Measurements from ENCODE around the gene EBNA1BP2. TPM values are rescaled to one million over a fixed set of nuclear protein-coding genes. Genes with fewer than 3 reads are reported as not detected.

The EBNA1BP2 gene
- total RNA-seq, 2 donors from 2014 or later, result 28.4 to 85.4 TPM

GRCh38 chr1:43199093-43199726 lies 27.1 kb upstream of the EBNA1BP2 start:
- Histone ChIP-seq H3K9ac (ENCODE audit: low read depth in 2 of 2, low read length in 2 of 2) (no peak overlapping the region), H3K36me3 (no peaks in the 10 kb centered on the region), H3K9me3 (no peaks in the 10 kb centered on the region), H3K27ac (no peak overlapping the region), H3K4me3 (no peak overlapping the region), H3K27me3 (no peaks in the 10 kb centered on the region), H3K4me1 (no peaks in the 10 kb centered on the region)
- no peak for TF ChIP-seq CTCF (IDR thresholded peaks at IDR 0.05)
- intact Hi-C loops (cut with DNase I), result no loop called here
- DNase-seq, result no peak

DNA sequence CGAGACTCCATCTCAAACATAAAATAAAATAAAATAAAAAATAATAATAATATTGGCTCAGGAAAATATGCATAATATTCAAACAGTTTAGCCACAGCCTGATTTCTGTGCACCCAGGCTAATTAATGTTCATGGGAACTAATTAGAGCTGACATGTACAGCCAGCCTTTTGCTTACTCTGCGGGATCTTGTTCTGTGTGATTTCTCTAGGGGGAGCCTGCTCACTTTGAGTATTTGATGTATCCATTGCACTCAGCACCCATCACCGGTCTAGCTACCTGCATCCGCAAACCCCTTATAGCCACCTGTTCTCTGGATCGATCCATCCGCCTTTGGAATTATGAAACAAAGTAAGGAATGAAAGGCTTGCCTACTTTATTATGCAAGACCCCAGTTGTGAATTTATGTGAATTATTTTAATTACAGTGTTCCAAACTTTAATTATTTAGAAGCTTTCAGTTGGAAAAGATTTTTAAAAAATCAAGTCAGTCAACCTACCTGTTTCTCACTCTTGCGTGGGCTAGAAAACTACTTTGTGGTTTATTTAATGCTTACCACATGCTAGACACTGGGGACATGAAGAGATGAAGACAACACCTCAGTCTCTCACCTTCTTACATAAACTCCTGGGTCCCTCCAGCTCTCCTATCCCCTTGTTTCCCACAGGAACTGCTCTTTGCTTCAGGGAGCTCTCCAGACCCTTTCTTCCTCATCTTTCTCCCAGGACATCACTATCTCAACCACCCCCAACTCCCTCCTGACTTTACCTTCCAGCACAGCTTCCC lies 25.4 kb upstream of the EBNA1BP2 start:
- DNase-seq, result no peak
- Histone ChIP-seq H3K4me3 (no peak overlapping the region), H3K27me3 (no peaks in the 10 kb centered on the region), H3K4me1 (no peaks in the 10 kb centered on the region), H3K36me3 (no peaks in the 10 kb centered on the region), H3K9ac (ENCODE audit: low read depth in 2 of 2, low read length in 2 of 2) (no peak overlapping the region), H3K27ac (no peak overlapping the region), H3K9me3 (no peaks in the 10 kb centered on the region)
- intact Hi-C loops (cut with DNase I), result no loop called here
- TF ChIP-seq CTCF (IDR thresholded peaks at IDR 0.05), result no peak

GRCh38 chr1:43194509-43194908 lies 22.4 kb upstream of the EBNA1BP2 start:
- no peaks in the 10 kb centered on the region for H3K4me1 ChIP-seq
- no peak overlapping the region for H3K27ac ChIP-seq
- H3K27me3 ChIP-seq, result no peaks in the 10 kb centered on the region
- H3K36me3 ChIP-seq, result no peaks in the 10 kb centered on the region
- H3K4me3 ChIP-seq, result no peak overlapping the region
- no peak overlapping the region for H3K9ac ChIP-seq (ENCODE audit: low read depth in 2 of 2, low read length in 2 of 2)
- no peaks in the 10 kb centered on the region for H3K9me3 ChIP-seq
- DNase-seq, result no peak
- TF ChIP-seq CTCF (IDR thresholded peaks at IDR 0.05), result no peak
- intact Hi-C loops (cut with DNase I), result no loop called here

- TF ChIP-seq CTCF (IDR thresholded peaks at IDR 0.05), result no peak
- no peak overlapping the region for H3K27ac ChIP-seq
- no peak for DNase-seq
- no peak overlapping the region for H3K4me3 ChIP-seq
- H3K36me3 ChIP-seq, result no peaks in the 10 kb centered on the region
- H3K9ac ChIP-seq (ENCODE audit: low read depth in 2 of 2, low read length in 2 of 2), result no peak overlapping the region
- H3K4me1 ChIP-seq, result no peaks in the 10 kb centered on the region
- H3K27me3 ChIP-seq, result no peaks in the 10 kb centered on the region
- intact Hi-C loops (cut with DNase I), result no loop called here
- no peaks in the 10 kb centered on the region for H3K9me3 ChIP-seq
Measured at GRCh38 chr1:43188106-43188505, 16.0 kb upstream of the EBNA1BP2 start.

DNA sequence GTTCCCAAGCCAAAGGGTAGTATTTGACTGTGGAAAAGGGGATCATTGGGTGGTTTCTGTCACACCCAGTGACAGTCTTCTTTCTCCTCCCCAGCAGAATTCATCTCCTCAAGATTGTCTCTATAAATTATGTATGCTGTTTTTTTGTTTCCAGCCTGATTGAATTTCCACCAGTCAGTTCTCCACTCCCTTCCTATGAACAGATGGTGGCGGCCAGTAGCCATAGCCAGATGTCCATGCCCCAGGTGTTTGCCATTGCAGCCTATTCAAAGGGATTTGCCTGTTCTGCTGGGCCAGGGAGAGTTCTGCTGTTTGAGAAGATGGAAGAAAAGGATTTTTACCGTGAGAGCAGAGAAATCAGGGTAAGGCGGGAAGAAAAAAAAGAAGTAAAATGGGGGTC lies 12.9 kb upstream of the EBNA1BP2 start:
- no peak overlapping the region for H3K9ac ChIP-seq (ENCODE audit: low read depth in 2 of 2, low read length in 2 of 2)
- no peak overlapping the region for H3K27ac ChIP-seq
- no peaks in the 10 kb centered on the region for H3K4me1 ChIP-seq
- DNase-seq, result no peak
- H3K9me3 ChIP-seq, result no peaks in the 10 kb centered on the region
- no peak overlapping the region for H3K4me3 ChIP-seq
- H3K36me3 ChIP-seq, result no peaks in the 10 kb centered on the region
- no peak for TF ChIP-seq CTCF (IDR thresholded peaks at IDR 0.05)
- intact Hi-C loops (cut with DNase I), result no loop called here
- no peaks in the 10 kb centered on the region for H3K27me3 ChIP-seq
